H1 (cell line): ENCODE data around the gene GRHL3. TPM values are rescaled to one million over a fixed set of nuclear protein-coding genes. Genes with fewer than 3 reads are reported as not detected.

Source experiments
- CTCF ChIA-PET: fragments of 300-600 bp; sonication (Branson Sonifier 250); formaldehyde crosslinking; loops from one replicate; lab custom pipeline; 2021; ENCODE audit not compliant: partially characterized antibody; lab: Charles Lee
- POLR2A ChIA-PET: fragments of 300-600 bp; sonication (Branson Sonifier 250); formaldehyde crosslinking; loops from one replicate; lab custom pipeline; 2021; ENCODE audit warnings: inconsistent platforms; ENCODE audit not compliant: partially characterized antibody; lab: Charles Lee
- DNase-seq, 2 experiments: peaks; one replicate each; pipeline versions ENCODE4 v3.0.0 to v3.0.0-alpha.2; 2010 to 2022; ENCODE audit warnings: low spot score in 2 of 2, low read depth in 1 of 2, mixed read lengths in 1 of 2
- FAIRE-seq: peaks from 2 replicates; lab custom pipeline; 2011; peaks lifted over from hg19 to GRCh38; lab: Jason Lieb, UNC
- H2AFZ ChIP-seq: 2 replicates; pipeline ENCODE4 v1.8.1; 2012; ENCODE audit warnings: low read length, inconsistent platforms
- H2AK5ac ChIP-seq: 2 replicates; pipeline ENCODE4 v1.6.1; 2013; ENCODE audit warnings: low read depth, low read length
- H2BK120ac ChIP-seq: replicated peaks from 2 replicates; pipeline ENCODE3; 2013; ENCODE audit warnings: low read depth, low read length, inconsistent platforms
- H2BK12ac ChIP-seq: 2 replicates; pipeline ENCODE4 v1.6.1; 2013; ENCODE audit warnings: low read depth, low read length
- H2BK15ac ChIP-seq: 2 replicates; pipeline ENCODE4 v1.6.1; 2013; ENCODE audit warnings: low read length
- H2BK20ac ChIP-seq: 2 replicates; pipeline ENCODE4 v1.6.1; 2013; ENCODE audit warnings: low read length
- H2BK5ac ChIP-seq: 2 replicates; pipeline ENCODE4 v1.6.1; 2013; ENCODE audit warnings: low read depth, low read length
- H3K14ac ChIP-seq: 2 replicates; pipeline ENCODE4 v1.6.1; 2013; ENCODE audit warnings: inconsistent platforms; ENCODE audit not compliant: insufficient read length
- H3K18ac ChIP-seq: 2 replicates; pipeline ENCODE4 v1.6.1; 2013; ENCODE audit warnings: low read length; ENCODE audit errors: extremely low read depth
- H3K23ac ChIP-seq: 2 replicates; pipeline ENCODE4 v1.6.1; 2013; ENCODE audit warnings: inconsistent platforms; ENCODE audit not compliant: insufficient read length
- H3K23me2 ChIP-seq: 2 replicates; pipeline ENCODE4 v1.6.1; 2013; ENCODE audit warnings: low read depth, low read length
- H3K27ac ChIP-seq: 2 replicates; pipeline ENCODE4 v1.6.1; 2011; ENCODE audit warnings: low read depth, low read length, inconsistent platforms
- H3K27me3 ChIP-seq, 4 experiments: replicated peaks in 1 of 4; 1 replicate in 1 of 4; 2 replicates in 3 of 4; pipeline versions ENCODE4 v1.6.1 to v1.8.1; 2011 to 2013; ENCODE audit warnings: low read length in 3 of 4, mild to moderate bottlenecking in 3 of 4, inconsistent platforms in 2 of 4, mixed read lengths in 2 of 4, moderate library complexity in 1 of 4; ENCODE audit not compliant: control insufficient read depth in 3 of 4, insufficient read depth in 3 of 4; ENCODE audit errors: extremely low read depth in 1 of 4
- H3K36me3 ChIP-seq, 4 experiments: 2 replicates each; pipeline versions ENCODE4 v1.6.1 to v1.8.1; 2011 to 2013; ENCODE audit warnings: mild to moderate bottlenecking in 4 of 4, low read length in 3 of 4, moderate library complexity in 2 of 4, control low read depth in 1 of 4, inconsistent platforms in 1 of 4; ENCODE audit not compliant: insufficient read depth in 4 of 4, control insufficient read depth in 2 of 4
- H3K4ac ChIP-seq: replicated peaks from 2 replicates; pipeline ENCODE3; 2013; ENCODE audit warnings: low read length, low read depth, mixed read lengths, inconsistent platforms; ENCODE audit not compliant: insufficient read length
- H3K4me1 ChIP-seq, 4 experiments: replicated peaks in 1 of 4; 1 replicate in 1 of 4; 2 replicates in 3 of 4; pipeline versions ENCODE4 v1.6.1 to v1.8.1; 2011 to 2013; ENCODE audit warnings: low read length in 3 of 4, inconsistent platforms in 2 of 4, mixed read lengths in 1 of 4; ENCODE audit not compliant: insufficient read depth in 4 of 4, control insufficient read depth in 3 of 4
- H3K4me2 ChIP-seq, 2 experiments: 2 replicates each; pipeline versions ENCODE4 v1.6.1 to v1.8.1; 2011 to 2013; ENCODE audit warnings: low read depth in 2 of 2, low read length in 2 of 2, control low read depth in 1 of 2, inconsistent platforms in 1 of 2, mild to moderate bottlenecking in 1 of 2; ENCODE audit not compliant: insufficient read depth in 1 of 2
- H3K4me3 ChIP-seq, 4 experiments: fragments of 200-600, 300-600 bp in 1 of 4; sonication (generic), shearing (Covaris generic), sonication (Bioruptor Twin) in 1 of 4; 2 replicates each; pipeline versions ENCODE4 v1.5.1 to v1.8.1; 2011 to 2016; ENCODE audit warnings: low read length in 4 of 4, low read depth in 3 of 4, control low read depth in 2 of 4, inconsistent platforms in 2 of 4, mild to moderate bottlenecking in 2 of 4, mixed read lengths in 1 of 4, moderate library complexity in 1 of 4; ENCODE audit not compliant: insufficient read depth in 2 of 4; ENCODE audit errors: extremely low read depth in 1 of 4
- H3K56ac ChIP-seq: replicated peaks from 2 replicates; pipeline ENCODE3; 2013; ENCODE audit warnings: low read depth, mild to moderate bottlenecking, mixed read lengths, low read length, inconsistent platforms; ENCODE audit not compliant: insufficient read length
- H3K79me1 ChIP-seq: 2 replicates; pipeline ENCODE4 v1.6.1; 2013; ENCODE audit warnings: low read depth, low read length, control low read depth
- H3K79me2 ChIP-seq, 2 experiments: 2 replicates each; pipeline versions ENCODE4 v1.6.1 to v1.8.1; 2012 to 2013; ENCODE audit warnings: low read length in 2 of 2, mild to moderate bottlenecking in 2 of 2, inconsistent platforms in 1 of 2; ENCODE audit not compliant: insufficient read depth in 2 of 2, control insufficient read depth in 1 of 2
- H3K9ac ChIP-seq, 4 experiments: replicated peaks in 1 of 4; 1 replicate in 1 of 4; 2 replicates in 3 of 4; pipeline versions ENCODE4 v1.6.1 to v1.8.1; 2011 to 2013; ENCODE audit warnings: low read depth in 3 of 4, low read length in 3 of 4, control low read depth in 2 of 4, mild to moderate bottlenecking in 2 of 4, moderate library complexity in 2 of 4, inconsistent platforms in 1 of 4; ENCODE audit errors: extremely low read depth in 1 of 4
- H3K9me3 ChIP-seq, 2 experiments: 2 replicates each; pipeline versions ENCODE4 v1.6.1 to v1.8.1; 2012 to 2013; ENCODE audit warnings: mild to moderate bottlenecking in 2 of 2, moderate library complexity in 2 of 2, control low read depth in 1 of 2, inconsistent platforms in 1 of 2, low read depth in 1 of 2, low read length in 1 of 2, mixed read lengths in 1 of 2; ENCODE audit not compliant: insufficient read depth in 2 of 2
- H4K20me1 ChIP-seq, 2 experiments: replicated peaks in 1 of 2; 2 replicates each; pipeline versions ENCODE3 to v1.8.1; 2011 to 2013; ENCODE audit warnings: inconsistent platforms in 2 of 2, low read length in 2 of 2, mild to moderate bottlenecking in 1 of 2; ENCODE audit not compliant: insufficient read depth in 2 of 2, control insufficient read depth in 1 of 2
- H4K5ac ChIP-seq: 2 replicates; pipeline ENCODE4 v1.6.1; 2013; ENCODE audit warnings: low read length, low read depth, mixed read lengths, inconsistent platforms; ENCODE audit not compliant: insufficient read length
- H4K8ac ChIP-seq: 2 replicates; pipeline ENCODE4 v1.8.0; 2013; ENCODE audit warnings: mild to moderate bottlenecking, moderate library complexity, low read length, inconsistent platforms; ENCODE audit not compliant: insufficient read depth; ENCODE audit errors: extremely low read depth
- H4K91ac ChIP-seq: replicated peaks from 2 replicates; pipeline ENCODE3; 2013; ENCODE audit warnings: low read length, mixed read lengths, inconsistent platforms; ENCODE audit not compliant: insufficient read length
- BRCA1 ChIP-seq: IDR thresholded peaks from 2 replicates; pipeline ENCODE4 v1.6.1; 2012; ENCODE audit warnings: low read depth, low read length, improper control_type of control experiment
- GABPA ChIP-seq: IDR thresholded peaks from 2 replicates; pipeline ENCODE4 v1.6.1; 2011; ENCODE audit warnings: mild to moderate bottlenecking, low read length, moderate library complexity, borderline replicate concordance; ENCODE audit not compliant: insufficient read depth
- SP1 ChIP-seq: IDR thresholded peaks from 2 replicates; pipeline ENCODE4 v1.6.1; 2011; ENCODE audit warnings: low read depth, low read length
- WGBS, 2 experiments: shearing (Covaris generic) in 1 of 2; methylation state at CpG; one replicate each; pipeline versions ENCODE4 v1.1.6 to v1.1.7; 2013 to 2015; ENCODE audit warnings: low lambda C conversion rate in 2 of 2, mixed read lengths in 2 of 2, inconsistent platforms in 1 of 2, low coverage in 1 of 2, missing lambda C conversion rate in 1 of 2; ENCODE audit not compliant: insufficient replicate concordance in 2 of 2, insufficient coverage in 1 of 2, insufficient read length in 1 of 2; ENCODE audit errors: extremely low coverage in 1 of 2, missing lambda C conversion rate in 1 of 2; 5-methylcytosine and 5-hydroxymethylcytosine counted together
- polyA plus RNA-seq, 7 experiments: library from polyadenylated mRNA; depleted of rRNA in 3 of 7; stranded (reverse) in 5 of 7; unstranded in 2 of 7; fragments of >200 nt in 5 of 7; fragments of 200-250 nt in 2 of 7; gene quantifications; 1 replicate in 5 of 7; 2 replicates in 1 of 7; 4 replicates in 1 of 7; pipeline versions ENCODE4 v1.2.1 to v1.2.3, GENCODE V29; 2011 to 2013; ENCODE audit warnings: missing spikeins in 2 of 7, mixed read lengths in 2 of 7
- total RNA-seq: library from RNA; stranded (reverse); fragmentation: NEBNext Ultra II Directional; extraction: Animal tissue kit (Norgen Biotek cat#: 25700); gene quantifications from 2 replicates; pipeline ENCODE4 v1.2.1, GENCODE V29; 2021

GRHL3 gene
- total and polyA plus RNA-seq, 2 of the 8 experiments (the other 6 are each of a cell fraction or from before 2014, with no cell fraction given) = 0.80 to 1.8 TPM

DNA sequence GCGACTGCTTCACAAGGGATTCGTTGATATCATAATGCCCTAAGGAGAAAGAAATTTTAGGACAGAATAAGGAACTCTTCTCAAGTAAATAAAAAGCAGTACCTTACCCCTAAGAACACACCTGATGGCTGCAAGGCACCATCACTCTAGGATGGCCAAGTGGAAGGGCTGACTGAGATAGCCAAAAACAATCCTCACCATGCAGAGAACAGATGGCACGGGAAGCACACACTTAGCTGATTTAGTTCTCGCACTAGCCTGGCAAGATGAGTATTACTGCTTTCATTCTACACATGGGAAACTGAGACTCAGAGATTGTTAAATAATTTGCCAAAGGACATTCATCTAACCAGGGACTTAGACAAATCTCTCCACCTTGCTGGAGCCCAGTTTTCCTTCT is 50.6 kb downstream of the GRHL3 start:
- H4K91ac ChIP-seq = no peak overlapping the region
- H3K27ac ChIP-seq = no peak overlapping the region
- H2BK120ac ChIP-seq = no peak overlapping the region
- no peak overlapping the region for H3K56ac ChIP-seq
- no peaks in the 10 kb centered on the region for H3K79me2 ChIP-seq
- H3K14ac ChIP-seq = no peak overlapping the region
- H3K4me1 ChIP-seq = peaks cover 0 to 2% (median 0%) of the 10 kb centered on the region in 4 experiments; a peak in 4 of 7 replicates
- POLR2A ChIA-PET = no interaction called here
- H2AK5ac ChIP-seq = no peak overlapping the region
- 88% methylated on average over 4 of the region's 4 CpGs; no CpG with 5 or more reads in 1 of the 2 experiments for WGBS, 2 experiments
- no peaks in the 10 kb centered on the region for H3K36me3 ChIP-seq
- H2BK12ac ChIP-seq = no peak overlapping the region
- CTCF ChIA-PET = interaction anchor here (1.4 to 5.5 kb wide), 3 partner anchors 15 to 171 kb away, joined by 9 to 51 read pairs (median 34); no protein-coding TSS in a partner anchor
- no peak overlapping the region for H3K4me2 ChIP-seq
- H2BK5ac ChIP-seq = no peak overlapping the region
- H2AFZ ChIP-seq = no peak overlapping the region
- H3K9ac ChIP-seq = no peak overlapping the region
- no peaks in the 10 kb centered on the region for H4K20me1 ChIP-seq
- H3K18ac ChIP-seq = no peak overlapping the region
- H3K79me1 ChIP-seq = no peaks in the 10 kb centered on the region
- H3K27me3 ChIP-seq = no peaks in the 10 kb centered on the region
- H3K23ac ChIP-seq = no peak overlapping the region
- no peak for DNase-seq
- H3K4me3 ChIP-seq = no peak overlapping the region
- no peak overlapping the region for H3K4ac ChIP-seq
- H4K8ac ChIP-seq = no peak overlapping the region
- no peak overlapping the region for H2BK15ac ChIP-seq
- FAIRE-seq = no peak
- H4K5ac ChIP-seq = no peak overlapping the region
- TF ChIP-seq GABPA (no peak), SP1 (no peak), BRCA1 (no peak)
- H3K9me3 ChIP-seq = no peaks in the 10 kb centered on the region
- no peaks in the 10 kb centered on the region for H3K23me2 ChIP-seq
- H2BK20ac ChIP-seq = no peak overlapping the region
